HG03175 (cell line): ENCODE data around the gene CTSL.
"Not testable (repeated sequence)": the region's sequence is repeated elsewhere in the genome, so short reads cannot be mapped to it uniquely, and the experiment has no call there.

Source experiments
- ATAC-seq: cut with Tn5 transposase; IDR thresholded peaks from one replicate; pipeline ENCODE4 v1.9.1; 2021; ENCODE audit warnings: mild to moderate bottlenecking, moderate library complexity; ENCODE audit not compliant: unreplicated experiment

Gene CTSL

GRCh38 chr9:87751868-87752267 is 25.9 kb downstream of the CTSL start:
- no peak for ATAC-seq

- ATAC-seq: no peak
These were observed 27.4 kb downstream of the CTSL start for GRCh38 chr9:87753313-87753712.

GRCh38 chr9:87758330-87758729 is 32.4 kb downstream of the CTSL start:
- ATAC-seq: not testable (repeated sequence)

GRCh38 chr9:87759980-87760379 is 34.1 kb downstream of the CTSL start:
- not testable (repeated sequence) for ATAC-seq

- no peak for ATAC-seq
These were observed 34.6 kb downstream of the CTSL start for GRCh38 chr9:87760529-87760928.

GRCh38 chr9:87763286-87763685 is 37.4 kb downstream of the CTSL start:
- ATAC-seq: no peak

- no peak for ATAC-seq
These were observed 39.6 kb downstream of the CTSL start for GRCh38 chr9:87765521-87765920.

GRCh38 chr9:87766697-87767096 is 40.8 kb downstream of the CTSL start:
- ATAC-seq: no peak

GRCh38 chr9:87770616-87771315 is 44.8 kb downstream of the CTSL start:
- ATAC-seq: no peak

GRCh38 chr9:87771316-87772006 is 45.5 kb downstream of the CTSL start:
- ATAC-seq: no peak

- no peak for ATAC-seq
These were observed 50.8 kb downstream of the CTSL start for GRCh38 chr9:87776481-87777379.

GRCh38 chr9:87778996-87779395 is 53.1 kb downstream of the CTSL start:
- ATAC-seq: no peak
